WTC11 (cell line): ENCODE measurements around the gene IRF4. TPM values are rescaled to one million over a fixed set of nuclear protein-coding genes. Genes with fewer than 3 reads are reported as not detected.

Source experiments
- ATAC-seq: fragments of 200-7000 bp; cut with Tn5 transposase; 2 replicates; pipeline ENCODE4 v1.10.0; 2021; ENCODE audit warnings: mild to moderate bottlenecking, moderate library complexity
- CTCF ChIA-PET: fragments of 300-600 bp; sonication (Branson Sonifier 250); formaldehyde crosslinking; loops from one replicate; lab custom pipeline; 2021; ENCODE audit warnings: antibody characterized with exemption; lab: Charles Lee
- POLR2A ChIA-PET: fragments of 350-600 bp; sonication (Branson Sonifier 250); formaldehyde crosslinking; loops from one replicate; lab custom pipeline; 2021; ENCODE audit warnings: antibody characterized with exemption; lab: Charles Lee
- DNase-seq: peaks from one replicate; pipeline ENCODE4 v3.0.0; 2021; ENCODE audit warnings: low spot score
- H3K27ac Mint-ChIP-seq: 2 replicates; pipeline ENCODE4 v1.8.0; 2021; ENCODE audit warnings: mixed read lengths
- H3K27me3 Mint-ChIP-seq: 2 replicates; pipeline ENCODE4 v1.8.0; 2021; ENCODE audit warnings: low read depth, mild to moderate bottlenecking, moderate library complexity, mixed read lengths
- H3K36me3 Mint-ChIP-seq: 2 replicates; pipeline ENCODE4 v1.8.0; 2021; ENCODE audit warnings: mixed read lengths
- H3K4me1 Mint-ChIP-seq: 2 replicates; pipeline ENCODE4 v1.8.0; 2022; ENCODE audit warnings: mixed read lengths
- H3K4me3 Mint-ChIP-seq: 2 replicates; pipeline ENCODE4 v1.8.0; 2021; ENCODE audit warnings: mild to moderate bottlenecking, moderate library complexity, mixed read lengths
- H3K9me3 Mint-ChIP-seq: 2 replicates; pipeline ENCODE4 v1.8.0; 2021; ENCODE audit warnings: mixed read lengths
- FOXP1 ChIP-seq: sonication (generic); formaldehyde crosslinking; IDR thresholded peaks from 2 replicates; pipeline ENCODE4 v1.8.0; 2022; ENCODE audit warnings: missing genetic modification reagents, mild to moderate bottlenecking, moderate library complexity, borderline replicate concordance
- RELA ChIP-seq: sonication (generic); formaldehyde crosslinking; IDR thresholded peaks from 2 replicates; pipeline ENCODE4 v1.8.1; 2022; ENCODE audit warnings: missing genetic modification reagents, mild to moderate bottlenecking, borderline replicate concordance
- total RNA-seq: library from RNA; stranded (reverse); gene quantifications from 3 replicates; pipeline ENCODE4 v1.2.3, GENCODE V29; 2021
- TF ChIP-seq, protein P1 (sequence below): sonication (generic); formaldehyde crosslinking; IDR thresholded peaks from 2 replicates; pipeline ENCODE4 v1.8.0; 2023; ENCODE audit warnings: missing genetic modification reagents, mild to moderate bottlenecking, borderline replicate concordance
- TF ChIP-seq, protein P2 (sequence below): fragments of 250-450 bp; sonication (Bioruptor Pico); IDR thresholded peaks from 2 replicates; pipeline ENCODE4 v1.8.0; 2021; ENCODE audit warnings: mild to moderate bottlenecking
- TF ChIP-seq, protein P3 (sequence below): sonication (generic); formaldehyde crosslinking; IDR thresholded peaks from 2 replicates; pipeline ENCODE4 v1.8.1; 2022; ENCODE audit warnings: low read depth, missing genetic modification reagents, borderline replicate concordance
- TF ChIP-seq, protein P4 (sequence below): fragments of 250-450 bp; sonication (Bioruptor Pico); IDR thresholded peaks from 2 replicates; pipeline ENCODE4 v1.9.0; 2021; ENCODE audit warnings: mild to moderate bottlenecking

IRF4 gene
- total RNA-seq, 1 experiment from 2014 or later = 1.6 TPM

DNA sequence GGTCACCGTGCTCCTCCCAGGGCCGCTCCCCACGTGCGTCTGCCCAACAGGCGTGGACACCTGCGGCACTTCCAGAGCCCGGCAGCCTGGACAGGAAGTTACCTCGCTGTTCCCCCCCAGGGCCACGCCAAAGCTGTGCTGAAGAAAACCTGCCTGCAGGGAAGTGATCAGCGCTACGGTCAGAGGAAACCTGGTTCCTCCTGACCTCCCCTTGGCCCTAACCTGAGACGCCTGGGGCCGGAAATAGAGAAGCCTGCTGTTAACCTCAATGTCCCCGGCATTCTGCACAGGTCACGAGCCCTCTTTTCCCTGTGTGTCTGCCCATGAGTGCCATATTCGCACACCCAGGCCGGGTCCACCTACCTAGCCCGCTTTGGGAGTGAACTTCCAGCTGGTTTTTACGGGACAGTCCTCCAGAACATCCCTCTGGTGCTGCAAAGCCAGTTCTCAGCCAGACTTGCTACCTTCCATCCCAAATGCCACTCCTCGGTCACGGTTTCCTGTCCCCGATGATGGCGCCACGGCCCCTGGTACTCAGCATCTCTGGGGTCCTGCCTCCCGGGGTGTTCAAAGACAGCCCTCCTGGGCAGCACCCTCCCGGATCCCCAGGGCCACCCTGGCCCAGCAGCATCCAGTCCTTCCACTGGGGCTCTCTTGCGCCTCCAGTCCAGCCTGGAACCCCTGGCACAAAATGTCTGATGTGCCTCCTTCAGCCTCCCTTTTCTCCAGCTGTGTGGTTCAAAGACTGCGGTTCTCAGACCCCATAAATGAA lies 12.0 kb upstream of the IRF4 start (continued):
- TF ChIP-seq, protein P1, sequence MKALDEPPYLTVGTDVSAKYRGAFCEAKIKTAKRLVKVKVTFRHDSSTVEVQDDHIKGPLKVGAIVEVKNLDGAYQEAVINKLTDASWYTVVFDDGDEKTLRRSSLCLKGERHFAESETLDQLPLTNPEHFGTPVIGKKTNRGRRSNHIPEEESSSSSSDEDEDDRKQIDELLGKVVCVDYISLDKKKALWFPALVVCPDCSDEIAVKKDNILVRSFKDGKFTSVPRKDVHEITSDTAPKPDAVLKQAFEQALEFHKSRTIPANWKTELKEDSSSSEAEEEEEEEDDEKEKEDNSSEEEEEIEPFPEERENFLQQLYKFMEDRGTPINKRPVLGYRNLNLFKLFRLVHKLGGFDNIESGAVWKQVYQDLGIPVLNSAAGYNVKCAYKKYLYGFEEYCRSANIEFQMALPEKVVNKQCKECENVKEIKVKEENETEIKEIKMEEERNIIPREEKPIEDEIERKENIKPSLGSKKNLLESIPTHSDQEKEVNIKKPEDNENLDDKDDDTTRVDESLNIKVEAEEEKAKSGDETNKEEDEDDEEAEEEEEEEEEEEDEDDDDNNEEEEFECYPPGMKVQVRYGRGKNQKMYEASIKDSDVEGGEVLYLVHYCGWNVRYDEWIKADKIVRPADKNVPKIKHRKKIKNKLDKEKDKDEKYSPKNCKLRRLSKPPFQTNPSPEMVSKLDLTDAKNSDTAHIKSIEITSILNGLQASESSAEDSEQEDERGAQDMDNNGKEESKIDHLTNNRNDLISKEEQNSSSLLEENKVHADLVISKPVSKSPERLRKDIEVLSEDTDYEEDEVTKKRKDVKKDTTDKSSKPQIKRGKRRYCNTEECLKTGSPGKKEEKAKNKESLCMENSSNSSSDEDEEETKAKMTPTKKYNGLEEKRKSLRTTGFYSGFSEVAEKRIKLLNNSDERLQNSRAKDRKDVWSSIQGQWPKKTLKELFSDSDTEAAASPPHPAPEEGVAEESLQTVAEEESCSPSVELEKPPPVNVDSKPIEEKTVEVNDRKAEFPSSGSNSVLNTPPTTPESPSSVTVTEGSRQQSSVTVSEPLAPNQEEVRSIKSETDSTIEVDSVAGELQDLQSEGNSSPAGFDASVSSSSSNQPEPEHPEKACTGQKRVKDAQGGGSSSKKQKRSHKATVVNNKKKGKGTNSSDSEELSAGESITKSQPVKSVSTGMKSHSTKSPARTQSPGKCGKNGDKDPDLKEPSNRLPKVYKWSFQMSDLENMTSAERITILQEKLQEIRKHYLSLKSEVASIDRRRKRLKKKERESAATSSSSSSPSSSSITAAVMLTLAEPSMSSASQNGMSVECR (CRISPR knock-in tag) = no peak

DNA sequence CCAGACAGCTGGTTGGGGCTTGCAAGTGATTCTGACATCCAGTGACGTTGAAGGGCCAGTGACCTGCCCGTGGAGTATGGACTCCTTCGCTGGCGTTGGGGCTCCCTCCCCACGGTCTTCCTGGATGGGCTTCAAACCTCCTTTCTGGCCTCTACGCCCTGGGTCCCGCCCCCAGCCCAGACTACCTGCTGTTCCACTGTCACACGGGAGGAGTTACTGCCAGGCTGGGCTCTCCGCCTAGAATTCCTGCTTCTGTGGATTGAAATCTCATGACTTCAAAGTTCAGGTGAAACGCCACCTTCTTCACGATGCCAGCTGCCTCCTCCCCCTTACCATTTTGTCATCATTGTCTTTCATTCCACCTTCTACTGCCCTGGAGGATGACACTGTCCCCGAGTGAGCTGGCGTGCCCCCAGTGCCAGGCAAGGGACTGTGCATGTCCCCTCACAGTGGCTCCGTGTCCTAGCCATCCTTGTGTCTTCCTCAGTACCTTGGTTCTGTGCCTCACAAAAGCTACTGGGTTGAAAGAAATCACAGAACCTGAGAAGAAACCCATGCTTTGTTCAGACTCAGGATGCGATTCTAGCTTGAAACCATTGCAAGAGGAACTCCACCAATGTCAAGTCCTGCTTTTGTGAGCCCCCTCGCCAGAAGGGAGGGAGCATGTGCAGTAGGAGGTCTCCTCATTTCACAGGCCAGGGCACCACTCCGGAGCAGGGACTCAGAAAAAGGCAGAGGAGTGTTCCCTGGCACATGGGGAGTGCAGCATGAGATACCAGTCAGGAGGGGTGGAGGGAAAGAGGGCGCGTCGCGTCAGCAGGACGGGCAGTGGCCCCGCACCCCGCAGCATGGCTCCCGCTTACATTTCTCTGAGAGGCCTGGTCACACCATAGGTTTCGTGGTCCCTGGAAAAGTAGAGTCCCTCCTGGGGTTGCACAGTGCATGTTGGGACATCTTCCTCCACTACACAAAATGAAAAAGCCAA lies 11.0 kb upstream of the IRF4 start:
- H3K4me3 Mint-ChIP-seq = no peak overlapping the region
- DNase-seq = no peak
- no peak overlapping the region for H3K27ac Mint-ChIP-seq
- ChIA-PET CTCF (interaction anchor here (0.7 to 0.9 kb wide), 2 partner anchors 164 to 192 kb away, joined by 3 read pairs; no protein-coding TSS in a partner anchor), POLR2A (no interaction called here)
- peaks cover 44% of the 10 kb centered on the region for H3K9me3 Mint-ChIP-seq
- no peaks in the 10 kb centered on the region for H3K4me1 Mint-ChIP-seq
- peaks cover 13% of the 10 kb centered on the region for H3K27me3 Mint-ChIP-seq
- TF ChIP-seq, protein P2, sequence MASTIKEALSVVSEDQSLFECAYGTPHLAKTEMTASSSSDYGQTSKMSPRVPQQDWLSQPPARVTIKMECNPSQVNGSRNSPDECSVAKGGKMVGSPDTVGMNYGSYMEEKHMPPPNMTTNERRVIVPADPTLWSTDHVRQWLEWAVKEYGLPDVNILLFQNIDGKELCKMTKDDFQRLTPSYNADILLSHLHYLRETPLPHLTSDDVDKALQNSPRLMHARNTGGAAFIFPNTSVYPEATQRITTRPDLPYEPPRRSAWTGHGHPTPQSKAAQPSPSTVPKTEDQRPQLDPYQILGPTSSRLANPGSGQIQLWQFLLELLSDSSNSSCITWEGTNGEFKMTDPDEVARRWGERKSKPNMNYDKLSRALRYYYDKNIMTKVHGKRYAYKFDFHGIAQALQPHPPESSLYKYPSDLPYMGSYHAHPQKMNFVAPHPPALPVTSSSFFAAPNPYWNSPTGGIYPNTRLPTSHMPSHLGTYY (CRISPR knock-in tag) = no peak
- ATAC-seq = no peak
- peaks cover 42% of the 10 kb centered on the region for H3K36me3 Mint-ChIP-seq

DNA sequence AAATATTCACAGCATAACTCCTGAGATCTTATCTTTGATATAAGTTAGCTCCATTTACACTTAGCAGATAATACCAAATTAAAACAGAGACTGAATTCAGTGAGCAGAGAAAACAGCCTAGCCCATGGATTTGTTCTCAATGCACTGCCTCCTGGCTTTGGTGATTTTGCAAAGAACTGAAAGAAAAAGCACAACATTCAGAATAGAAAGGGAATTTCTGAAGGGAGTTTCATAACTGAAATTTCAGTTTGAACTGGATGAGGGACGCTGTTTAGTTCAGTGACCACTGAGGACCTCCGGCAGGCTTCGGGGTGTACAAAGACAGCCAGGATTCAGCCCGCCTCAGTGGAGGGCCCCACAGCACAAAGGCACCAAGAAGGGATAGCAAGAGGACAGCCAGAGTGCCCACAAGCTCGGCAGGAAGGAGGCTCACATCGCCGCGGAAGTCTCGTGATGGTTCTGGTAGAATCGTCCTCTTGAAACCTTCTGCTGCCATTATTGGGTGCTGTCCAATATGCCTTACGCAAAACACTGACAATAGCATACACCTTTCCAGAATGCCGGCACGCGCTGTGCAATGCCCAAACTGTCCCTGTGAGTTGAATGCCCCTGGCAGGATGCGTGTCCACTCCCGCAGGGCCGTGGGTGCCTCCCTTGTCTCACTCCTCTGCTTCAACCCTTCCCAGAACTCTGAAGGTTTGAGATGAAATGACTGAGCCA lies 9.7 kb upstream of the IRF4 start:
- Mint-ChIP-seq H3K36me3 (peaks cover 35% of the 10 kb centered on the region), H3K9me3 (peaks cover 33% of the 10 kb centered on the region), H3K27me3 (peaks cover 13% of the 10 kb centered on the region), H3K4me3 (no peak overlapping the region), H3K27ac (no peak overlapping the region), H3K4me1 (no peaks in the 10 kb centered on the region)
- TF ChIP-seq RELA (CRISPR knock-in tag) (no peak), FOXP1 (CRISPR knock-in tag) (no peak)
- TF ChIP-seq, protein P3, sequence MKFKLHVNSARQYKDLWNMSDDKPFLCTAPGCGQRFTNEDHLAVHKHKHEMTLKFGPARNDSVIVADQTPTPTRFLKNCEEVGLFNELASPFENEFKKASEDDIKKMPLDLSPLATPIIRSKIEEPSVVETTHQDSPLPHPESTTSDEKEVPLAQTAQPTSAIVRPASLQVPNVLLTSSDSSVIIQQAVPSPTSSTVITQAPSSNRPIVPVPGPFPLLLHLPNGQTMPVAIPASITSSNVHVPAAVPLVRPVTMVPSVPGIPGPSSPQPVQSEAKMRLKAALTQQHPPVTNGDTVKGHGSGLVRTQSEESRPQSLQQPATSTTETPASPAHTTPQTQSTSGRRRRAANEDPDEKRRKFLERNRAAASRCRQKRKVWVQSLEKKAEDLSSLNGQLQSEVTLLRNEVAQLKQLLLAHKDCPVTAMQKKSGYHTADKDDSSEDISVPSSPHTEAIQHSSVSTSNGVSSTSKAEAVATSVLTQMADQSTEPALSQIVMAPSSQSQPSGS (CRISPR knock-in tag) = no peak
- TF ChIP-seq, protein P4, sequence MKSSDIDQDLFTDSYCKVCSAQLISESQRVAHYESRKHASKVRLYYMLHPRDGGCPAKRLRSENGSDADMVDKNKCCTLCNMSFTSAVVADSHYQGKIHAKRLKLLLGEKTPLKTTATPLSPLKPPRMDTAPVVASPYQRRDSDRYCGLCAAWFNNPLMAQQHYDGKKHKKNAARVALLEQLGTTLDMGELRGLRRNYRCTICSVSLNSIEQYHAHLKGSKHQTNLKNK = no peak
- CTCF ChIA-PET = interaction anchor here (1.5 to 1.6 kb wide), 2 partner anchors 27 to 59 kb away, joined by 5 to 8 read pairs; no protein-coding TSS in a partner anchor
- no peak for DNase-seq
- no peak for ATAC-seq
- POLR2A ChIA-PET = no interaction called here
